Inferior parietal cortex (tissue), 1 donor: Measurements from ENCODE around the gene ZNF296.

Source experiments
- DNase-seq: peaks from one replicate; pipeline ENCODE4 v3.0.0-alpha.2; 2016; ENCODE audit errors: extremely low spot score

The ZNF296 gene

DNA sequence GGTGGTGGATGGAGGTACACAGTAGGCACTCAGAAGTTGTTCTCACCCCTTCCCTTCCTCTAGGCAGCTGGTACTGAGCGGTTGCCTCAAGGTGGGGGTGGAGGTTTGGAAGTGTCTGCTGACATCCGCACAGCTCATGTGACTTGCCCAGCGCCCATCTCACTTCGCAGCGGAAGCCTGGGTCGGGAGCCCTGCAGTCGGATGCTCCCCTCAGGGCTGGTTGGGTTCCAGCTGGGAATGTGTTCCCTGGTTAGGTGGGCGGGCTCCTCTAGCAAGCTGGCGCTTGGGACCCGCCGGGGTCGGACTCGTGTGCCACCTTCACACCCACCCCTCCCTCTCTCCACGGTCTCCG, 26.9 kb upstream of the ZNF296 start:
- DNase-seq = no peak

- no peak for DNase-seq
Observed at GRCh38 chr19:45102481-45102880, 26.2 kb upstream of the ZNF296 start.

DNA sequence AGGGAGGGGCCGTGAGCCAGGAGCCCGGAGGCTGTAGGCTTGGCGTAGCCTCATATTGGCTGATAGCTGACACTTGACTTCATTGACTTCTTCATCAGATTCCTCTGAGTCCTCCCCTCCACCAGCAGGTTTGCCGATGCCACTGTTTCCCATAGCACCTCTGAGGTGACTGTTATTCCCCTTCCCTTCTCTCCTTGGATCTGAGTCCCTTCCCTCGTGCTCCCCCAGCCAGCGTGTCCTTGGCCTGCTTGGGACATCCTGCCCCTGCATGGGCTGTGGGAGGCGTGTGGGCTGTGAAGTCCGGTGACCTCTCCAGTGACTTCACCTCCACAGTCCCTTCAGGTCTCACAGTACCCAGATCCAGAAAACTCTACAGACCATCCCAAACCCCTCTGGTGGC, 25.5 kb upstream of the ZNF296 start:
- no peak for DNase-seq

DNA sequence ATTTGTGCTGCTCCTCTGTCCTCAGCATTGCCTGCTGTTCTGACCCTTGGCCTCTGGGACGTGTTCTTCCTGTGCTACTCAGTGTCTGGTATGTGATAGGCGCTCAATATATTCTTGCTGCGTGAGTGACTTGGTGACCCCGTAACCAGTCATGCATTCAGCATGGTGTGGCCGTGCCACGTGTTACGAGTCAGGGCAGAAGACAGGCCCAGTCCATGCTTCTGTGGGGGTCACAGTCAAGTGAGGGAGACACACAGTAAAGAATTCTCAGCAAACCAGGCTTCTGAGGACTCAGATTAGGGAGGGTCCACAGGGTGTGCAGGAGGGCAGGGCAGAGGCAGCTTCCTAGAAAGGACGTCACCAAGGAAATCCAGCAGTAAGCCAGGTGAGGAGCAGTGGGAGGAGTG, 24.6 kb upstream of the ZNF296 start:
- DNase-seq = no peak

DNA sequence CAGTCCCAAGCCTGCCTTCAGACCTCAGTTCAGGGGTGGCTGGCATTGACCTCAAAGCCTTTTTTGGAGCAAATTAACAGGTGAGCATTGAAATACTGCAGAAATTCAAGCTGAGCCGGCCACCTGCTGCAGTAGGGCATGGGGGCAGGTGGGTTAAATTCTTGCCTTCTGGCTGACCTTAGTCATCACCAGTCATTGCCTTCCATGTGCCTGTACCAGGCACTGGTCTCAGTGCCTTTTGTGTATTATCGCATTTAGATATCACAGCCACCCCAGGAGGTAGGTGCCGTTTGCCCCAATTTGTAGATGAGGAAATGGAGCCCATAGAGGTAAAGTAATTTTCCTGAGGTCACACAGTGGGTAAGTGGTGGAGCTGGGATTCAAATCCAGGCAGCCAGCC, 23.9 kb upstream of the ZNF296 start:
- no peak for DNase-seq

GRCh38 chr19:45099467-45100191, 23.4 kb upstream of the ZNF296 start:
- DNase-seq = no peak

- DNase-seq = peak; percentile 73
Observed at GRCh38 chr19:45098521-45099466, 22.5 kb upstream of the ZNF296 start.

- DNase-seq = peak; percentile 73
Observed at GRCh38 chr19:45097776-45098520, 21.7 kb upstream of the ZNF296 start.

- DNase-seq = no peak
Observed at GRCh38 chr19:45097450-45097775, 21.1 kb upstream of the ZNF296 start.

DNA sequence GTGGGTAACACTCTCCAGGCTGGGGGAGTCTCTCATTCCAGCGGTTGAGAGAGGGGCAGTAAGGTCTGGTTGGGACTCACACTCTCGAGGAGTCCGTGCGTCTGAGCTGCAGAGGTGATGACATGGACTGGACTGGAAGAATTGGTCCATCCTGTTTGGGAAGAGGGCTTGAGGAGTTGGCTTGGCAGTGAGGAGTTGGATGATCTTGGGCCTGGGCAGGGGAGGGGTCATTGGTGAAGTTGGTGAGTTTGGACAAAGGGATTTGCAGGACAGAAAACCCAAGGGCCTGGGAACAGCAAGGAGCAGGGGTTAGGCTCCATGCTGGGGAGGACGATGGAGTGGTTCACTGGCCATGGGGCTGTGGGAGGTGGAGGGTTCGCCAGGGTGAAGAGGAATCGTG, 20.4 kb upstream of the ZNF296 start:
- DNase-seq = no peak

GRCh38 chr19:45095496-45096413, 19.5 kb upstream of the ZNF296 start:
- DNase-seq = no peak

DNA sequence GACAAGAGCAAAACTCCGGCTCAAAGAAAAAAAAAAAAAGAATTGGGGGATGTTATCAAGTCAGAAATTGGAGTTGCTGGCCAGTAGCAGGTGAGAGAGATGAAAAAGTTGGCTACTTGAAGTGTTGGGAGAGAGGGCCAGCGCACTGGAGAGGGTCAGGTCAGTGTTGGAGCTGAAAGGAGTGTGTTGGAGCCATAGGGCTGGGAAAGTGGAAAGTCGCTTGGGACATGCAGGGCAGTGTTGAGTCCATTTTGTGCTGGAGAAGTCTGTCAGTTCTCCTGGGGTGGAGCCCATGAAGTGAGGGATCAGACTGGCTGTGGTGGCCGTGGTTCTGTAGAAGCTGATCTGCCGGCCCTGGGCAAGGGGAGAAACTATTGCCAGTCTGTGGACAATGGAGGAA, 18.4 kb upstream of the ZNF296 start:
- DNase-seq = no peak

GRCh38 chr19:45094137-45094536, 17.9 kb upstream of the ZNF296 start:
- DNase-seq = no peak

- peak; percentile 96 for DNase-seq
Observed at GRCh38 chr19:45092747-45093678, 16.7 kb upstream of the ZNF296 start, which contains the start of gene PPP1R37. Gene PPP1R37, plus strand, starts transcription at chr19:45093179. Its CDS starts 147 bp downstream, at chr19:45093326.

DNA sequence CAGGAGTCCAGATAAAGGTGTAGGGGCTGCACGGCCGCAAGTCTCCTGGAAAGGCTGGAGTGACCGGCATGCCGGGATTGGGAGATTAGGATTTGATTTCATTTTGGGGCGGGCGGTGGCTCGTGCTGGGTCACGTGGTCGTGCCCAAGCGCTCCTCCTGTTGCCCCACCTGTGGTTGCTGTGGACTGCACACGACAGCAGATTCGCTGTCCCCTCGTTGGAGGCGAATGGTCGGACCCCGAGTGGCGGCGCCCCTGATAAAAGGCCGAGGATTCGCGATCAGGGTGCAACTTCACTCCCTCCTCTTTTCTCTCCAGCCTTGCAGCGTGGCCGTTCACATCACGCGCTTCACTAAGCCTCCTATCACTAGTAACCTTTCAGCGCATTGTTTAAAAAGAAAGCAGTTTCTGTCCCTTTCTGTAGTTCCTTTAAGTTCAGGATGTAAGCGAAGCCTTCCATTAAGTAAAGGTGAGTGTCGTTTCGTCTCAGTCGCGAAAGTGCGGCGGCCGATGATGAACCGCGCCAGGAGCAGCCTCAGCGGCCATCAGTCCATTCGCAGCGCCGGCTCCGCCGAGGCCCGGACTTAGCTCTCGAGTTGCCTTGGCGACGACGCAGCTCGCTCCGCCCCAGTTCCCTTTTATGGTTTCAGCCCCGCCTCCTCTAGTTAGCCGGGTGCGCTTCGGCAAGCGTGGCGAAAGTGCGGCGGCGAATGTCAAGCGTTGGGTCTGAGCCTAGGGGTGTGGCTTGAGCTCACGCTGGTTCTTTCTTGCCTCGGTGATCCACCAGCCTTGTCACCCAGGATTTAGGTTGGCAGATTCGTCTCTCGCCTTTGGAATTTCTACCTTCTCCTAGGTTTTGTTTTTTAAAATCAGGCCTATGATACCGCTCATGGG, 15.0 kb upstream of the ZNF296 start:
- peak; percentile 98 for DNase-seq

DNA sequence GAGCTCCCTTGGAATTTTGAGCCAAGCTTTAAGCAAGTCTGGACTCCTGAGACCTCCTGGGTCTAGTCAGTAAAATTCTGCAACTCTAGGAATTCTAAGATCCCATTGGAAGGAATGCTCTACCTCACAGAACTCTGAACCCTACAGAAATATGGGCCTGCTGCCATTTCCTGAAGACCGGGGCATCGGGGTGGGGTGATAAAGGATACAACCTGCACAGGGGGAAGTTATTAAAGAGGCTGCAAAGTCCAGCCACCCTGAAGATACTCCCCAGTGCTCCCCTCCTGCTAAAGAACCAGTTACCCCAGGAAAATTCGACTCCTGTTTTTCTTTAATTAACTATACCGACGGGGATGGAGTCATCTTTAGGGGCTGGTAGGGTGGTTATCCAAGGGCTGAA, 14.3 kb upstream of the ZNF296 start:
- no peak for DNase-seq

DNA sequence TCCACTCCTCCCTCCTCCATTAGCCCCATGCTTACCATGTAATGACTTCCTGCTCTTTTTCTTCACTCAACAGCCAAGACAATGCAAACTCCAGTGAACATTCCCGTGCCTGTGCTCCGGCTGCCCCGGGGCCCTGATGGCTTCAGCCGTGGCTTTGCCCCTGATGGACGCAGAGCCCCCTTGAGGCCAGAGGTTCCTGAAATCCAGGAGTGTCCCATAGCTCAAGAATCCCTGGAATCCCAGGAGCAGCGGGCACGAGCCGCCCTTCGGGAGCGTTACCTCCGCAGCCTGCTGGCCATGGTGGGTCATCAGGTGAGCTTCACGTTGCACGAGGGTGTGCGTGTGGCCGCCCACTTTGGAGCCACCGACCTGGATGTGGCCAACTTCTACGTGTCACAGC, 13.8 kb upstream of the ZNF296 start:
- no peak for DNase-seq

DNA sequence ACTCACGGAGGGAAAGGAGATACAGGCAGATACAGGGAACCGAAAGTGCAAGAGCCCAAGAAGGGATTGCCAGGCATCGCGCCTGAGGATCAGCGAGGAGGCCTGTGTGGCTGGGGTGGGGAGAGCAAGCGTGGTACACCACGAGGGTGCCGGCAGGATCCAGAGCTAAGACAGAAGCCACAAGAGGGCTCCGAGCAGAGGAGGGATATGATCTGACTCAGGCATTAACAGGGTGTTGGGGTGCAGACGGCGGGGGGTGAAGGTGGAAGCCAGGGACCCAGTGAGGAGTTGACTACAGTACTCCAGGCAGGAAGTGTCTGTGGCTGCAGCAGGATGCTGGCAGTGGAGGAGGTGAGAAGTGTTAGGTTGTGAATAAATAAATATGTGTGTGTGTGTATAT, 11.3 kb upstream of the ZNF296 start:
- no peak for DNase-seq

DNA sequence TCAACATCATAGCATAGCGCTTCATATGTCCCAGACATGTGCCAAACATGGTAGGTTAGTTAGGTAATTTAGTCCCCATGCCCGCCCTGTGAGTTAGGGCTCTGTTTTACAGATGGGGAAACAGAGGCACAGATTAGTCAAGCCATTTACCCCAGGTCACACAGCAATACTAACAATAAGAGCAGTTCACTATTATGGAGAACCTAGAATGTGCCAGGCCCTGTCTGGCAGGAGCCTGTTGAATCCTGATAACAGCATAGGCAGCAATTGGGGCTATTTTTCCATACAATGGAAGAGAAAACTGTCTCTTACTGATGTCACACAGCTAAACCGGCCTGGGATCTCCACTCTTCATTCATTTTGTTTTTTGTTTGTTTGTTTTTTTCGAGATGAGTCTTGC, 10.2 kb upstream of the ZNF296 start:
- no peak for DNase-seq
